Activated naive CD4-positive, alpha-beta T cell treated with anti-CD3 and anti-CD28 coated beads, Interleukin-2, amount 50 U/mL, for 72 hours (primary cell): ENCODE results near the gene NXF1. TPM values are rescaled to one million over a fixed set of nuclear protein-coding genes. Genes with fewer than 3 reads are reported as not detected.
"Not testable (repeated sequence)": the region's sequence is repeated elsewhere in the genome, so short reads cannot be mapped to it uniquely, and the experiment has no call there.

Experiments
- ATAC-seq, 2 donors: fragments of 150-1000 bp; cut with Tn5 transposase; 2 replicates each; pipeline ENCODE4 v1.10.0; 2021; ENCODE audit warnings: mild to moderate bottlenecking in 2 of 2, moderate library complexity in 2 of 2
- DNase-seq, 2 donors: peaks; one replicate each; pipeline ENCODE4 v3.0.0; 2021 to 2022; ENCODE audit warnings: low spot score in 2 of 2
- H3K27ac Mint-ChIP-seq, 2 donors: one replicate each; pipeline ENCODE4 v1.8.0; 2022; ENCODE audit warnings: mild to moderate bottlenecking in 2 of 2, mixed read lengths in 2 of 2
- H3K36me3 Mint-ChIP-seq, 2 donors: one replicate each; pipeline ENCODE4 v1.8.0; 2022; ENCODE audit warnings: mixed read lengths in 2 of 2
- H3K9me3 Mint-ChIP-seq, 2 donors: one replicate each; pipeline ENCODE4 v1.8.0; 2022; ENCODE audit warnings: mixed read lengths in 2 of 2
- total RNA-seq, 2 donors: library from RNA; stranded (reverse); gene quantifications; one replicate each; pipeline ENCODE4 v1.2.3, GENCODE V29; 2022

Gene NXF1
- total RNA-seq, 2 donors from 2014 or later, result 104 to 132 TPM

- peaks cover 11 to 17% of the 10 kb centered on the region in 2 donors for H3K36me3 Mint-ChIP-seq
- no peaks in the 10 kb centered on the region for H3K9me3 Mint-ChIP-seq
- H3K27ac Mint-ChIP-seq, result no peak overlapping the region
- ATAC-seq (no peak), DNase-seq (no peak)
Observed at GRCh38 chr11:62774407-62774806, 30.8 kb downstream of the NXF1 start.

- DNase-seq (peak; percentile 94 to 98), ATAC-seq (peak; percentile 92 to 94)
- Mint-ChIP-seq H3K9me3 (no peaks in the 10 kb centered on the region), H3K36me3 (peaks cover 4 to 11% of the 10 kb centered on the region in 2 donors), H3K27ac (peak within 1 kb of the TSS; percentile 87 to 92)
Observed at GRCh38 chr11:62771144-62772021, 33.9 kb downstream of the NXF1 start, which contains the start of gene TAF6L. Gene TAF6L, plus strand, starts transcription at chr11:62771396. Its CDS starts 4,388 bp downstream, at chr11:62775784.

- no peaks in the 10 kb centered on the region for H3K9me3 Mint-ChIP-seq
- ATAC-seq (no peak), DNase-seq (peak in 1 of 2 donors; percentile 30)
- H3K36me3 Mint-ChIP-seq, result peaks cover 4 to 5% of the 10 kb centered on the region in 2 donors
- peak overlapping the region; percentile 87 to 92 for H3K27ac Mint-ChIP-seq
Observed at GRCh38 chr11:62770778-62771143, 34.5 kb downstream of the NXF1 start.

- Mint-ChIP-seq H3K27ac (peak overlapping the region; percentile 91 to 92), H3K36me3 (peaks cover 14% of the 10 kb centered on the region in 2 donors)
- not testable (repeated sequence) for DNase-seq, H3K9me3 Mint-ChIP-seq
- peak; percentile 1 to 5 for ATAC-seq
Observed at GRCh38 chr11:62760867-62761227, 44.4 kb downstream of the NXF1 start.

- DNase-seq (no peak), ATAC-seq (no peak)
- H3K9me3 Mint-ChIP-seq, result no peaks in the 10 kb centered on the region
- no peak overlapping the region for H3K27ac Mint-ChIP-seq
- peaks cover 14% of the 10 kb centered on the region in 2 donors for H3K36me3 Mint-ChIP-seq
Observed at GRCh38 chr11:62757846-62758788, 47.1 kb downstream of the NXF1 start.

- ATAC-seq, result no peak
- no peak overlapping the region for H3K27ac Mint-ChIP-seq
Observed at GRCh38 chr11:62755086-62755615, 50.1 kb downstream of the NXF1 start.

GRCh38 chr11:62753736-62754603, 51.3 kb downstream of the NXF1 start, which contains the start of gene ZBTB3:
Gene ZBTB3, minus strand, starts transcription at chr11:62754160. Its CDS starts 496 bp downstream, at chr11:62753664.
- Mint-ChIP-seq H3K9me3 (no peaks in the 10 kb centered on the region), H3K27ac (peak within 1 kb of the TSS; percentile 94 to 99), H3K36me3 (no peaks in the 10 kb centered on the region)
- peak; percentile 97 to 98 for ATAC-seq
- peak; percentile 94 to 97 for DNase-seq

More at GRCh38 chr11:62755086-62755615, 50.1 kb downstream of the NXF1 start:
- DNase-seq, result no peak
- no peaks in the 10 kb centered on the region for H3K36me3 Mint-ChIP-seq
- no peaks in the 10 kb centered on the region for H3K9me3 Mint-ChIP-seq

- Mint-ChIP-seq H3K27ac (peak overlapping the region; percentile 94 to 99), H3K9me3 (no peaks in the 10 kb centered on the region), H3K36me3 (no peaks in the 10 kb centered on the region)
- ATAC-seq (peak in 1 of 2 donors; percentile 0), DNase-seq (no peak)
Observed at GRCh38 chr11:62752994-62753735, 52.1 kb downstream of the NXF1 start.

- H3K27ac Mint-ChIP-seq, result peak overlapping the region in 1 of 2 donors; percentile 60
- no peak for DNase-seq
- ATAC-seq, result no peak
Observed at GRCh38 chr11:62752177-62752785, 53.0 kb downstream of the NXF1 start.

GRCh38 chr11:62749931-62750330, 55.3 kb downstream of the NXF1 start:
- not testable (repeated sequence) for H3K9me3 Mint-ChIP-seq, H3K36me3 Mint-ChIP-seq, ATAC-seq, DNase-seq
- H3K27ac Mint-ChIP-seq, result peak overlapping the region in 1 of 2 donors; percentile 60

More at GRCh38 chr11:62752177-62752785, 53.0 kb downstream of the NXF1 start:
- Mint-ChIP-seq H3K36me3 (no peaks in the 10 kb centered on the region), H3K9me3 (no peaks in the 10 kb centered on the region)

- Mint-ChIP-seq H3K36me3 (no peaks in the 10 kb centered on the region), H3K9me3 (no peaks in the 10 kb centered on the region), H3K27ac (no peak overlapping the region)
- ATAC-seq (no peak), DNase-seq (no peak)
Observed at GRCh38 chr11:62747475-62748160, 57.6 kb downstream of the NXF1 start.
